Caco-2 (cell line): Measurements from ENCODE around the gene PRRT4. TPM values are rescaled to one million over a fixed set of nuclear protein-coding genes. Genes with fewer than 3 reads are reported as not detected.

Experiments
- BruUV-seq: library from RNA; stranded (reverse); fragments of 400-500 nt; replicated peaks from 2 replicates; lab custom pipeline; 2021; lab: Mats Ljungman, UMichigan
- CTCF ChIA-PET: fragments of 300-600 bp; sonication (Branson Sonifier 250); formaldehyde crosslinking; loops from one replicate; lab custom pipeline; 2022; ENCODE audit warnings: antibody characterized with exemption; lab: Charles Lee
- POLR2A ChIA-PET: fragments of 300-600 bp; sonication (Branson Sonifier 250); formaldehyde crosslinking; loops from one replicate; lab custom pipeline; 2022; ENCODE audit warnings: antibody characterized with exemption; lab: Charles Lee
- DNase-seq, 2 experiments: peaks; one replicate each; pipeline versions ENCODE4 v3.0.0 to v3.0.0-alpha.2; 2020 to 2022
- H3K27me3 ChIP-seq: replicated peaks from 2 replicates; pipeline ENCODE4 v1.6.0; 2011; ENCODE audit warnings: low read length; ENCODE audit not compliant: control insufficient read depth, insufficient read depth
- H3K36me3 ChIP-seq: 2 replicates; pipeline ENCODE4 v1.5.1; 2011; ENCODE audit warnings: low read length; ENCODE audit not compliant: control insufficient read depth, insufficient read depth
- H3K4me1 ChIP-seq: fragments of 250-450 bp; sonication (Bioruptor Pico); 2 replicates; pipeline ENCODE4 v1.5.1; 2020; ENCODE audit warnings: mild to moderate bottlenecking
- H3K4me3 ChIP-seq: 2 replicates; pipeline ENCODE4 v1.5.1; 2011; ENCODE audit warnings: low read depth, mild to moderate bottlenecking, control low read depth, low read length
- H3K9me3 ChIP-seq: fragments of 250-450 bp; sonication (Bioruptor Pico); 2 replicates; pipeline ENCODE4 v1.5.1; 2020; ENCODE audit warnings: mild to moderate bottlenecking, moderate library complexity
- H3K27ac Mint-ChIP-seq: one replicate; pipeline ENCODE4 v1.8.0; 2022; ENCODE audit warnings: mixed read lengths; ENCODE audit not compliant: unreplicated experiment
- H3K27me3 Mint-ChIP-seq: one replicate; pipeline ENCODE4 v1.8.0; 2022; ENCODE audit warnings: mixed read lengths; ENCODE audit not compliant: insufficient read depth, unreplicated experiment
- H3K36me3 Mint-ChIP-seq: one replicate; pipeline ENCODE4 v1.8.0; 2022; ENCODE audit warnings: mild to moderate bottlenecking, mixed read lengths; ENCODE audit not compliant: insufficient read depth, unreplicated experiment
- H3K4me1 Mint-ChIP-seq: one replicate; pipeline ENCODE4 v1.8.0; 2022; ENCODE audit warnings: low read depth, mixed read lengths; ENCODE audit not compliant: unreplicated experiment
- H3K4me3 Mint-ChIP-seq: one replicate; pipeline ENCODE4 v1.8.0; 2022; ENCODE audit warnings: mild to moderate bottlenecking, moderate library complexity, mixed read lengths; ENCODE audit not compliant: unreplicated experiment
- H3K9me3 Mint-ChIP-seq: one replicate; pipeline ENCODE4 v1.8.0; 2022; ENCODE audit warnings: mixed read lengths; ENCODE audit not compliant: unreplicated experiment
- intact Hi-C: fragments of 100-400 bp; cut with micrococcal nuclease; formaldehyde crosslinking; loops from one replicate; pipeline ENCODE4 v1.10.0; 2022; ENCODE audit not compliant: unreplicated experiment
- total RNA-seq: library from RNA; stranded (reverse); gene quantifications from 2 replicates; pipeline ENCODE4 v1.2.3, GENCODE V29; 2022
- TF ChIP-seq, protein P1 (sequence below), 2 experiments: fragments of 200-600 bp in 1 of 2; IDR thresholded peaks; 1 replicate in 1 of 2; 2 replicates in 1 of 2; pipeline versions ENCODE4 v1.5.1 to v1.8.0; 2011 to 2022; ENCODE audit warnings: antibody characterized with exemption in 1 of 2, control low read depth in 1 of 2, inconsistent platforms in 1 of 2, low read depth in 1 of 2, low read length in 1 of 2, mild to moderate bottlenecking in 1 of 2, moderate library complexity in 1 of 2; ENCODE audit not compliant: insufficient read depth in 1 of 2, severe bottlenecking in 1 of 2, unreplicated experiment in 1 of 2

PRRT4 gene
- total RNA-seq, 1 experiment from 2014 or later = 0.43 TPM

DNA sequence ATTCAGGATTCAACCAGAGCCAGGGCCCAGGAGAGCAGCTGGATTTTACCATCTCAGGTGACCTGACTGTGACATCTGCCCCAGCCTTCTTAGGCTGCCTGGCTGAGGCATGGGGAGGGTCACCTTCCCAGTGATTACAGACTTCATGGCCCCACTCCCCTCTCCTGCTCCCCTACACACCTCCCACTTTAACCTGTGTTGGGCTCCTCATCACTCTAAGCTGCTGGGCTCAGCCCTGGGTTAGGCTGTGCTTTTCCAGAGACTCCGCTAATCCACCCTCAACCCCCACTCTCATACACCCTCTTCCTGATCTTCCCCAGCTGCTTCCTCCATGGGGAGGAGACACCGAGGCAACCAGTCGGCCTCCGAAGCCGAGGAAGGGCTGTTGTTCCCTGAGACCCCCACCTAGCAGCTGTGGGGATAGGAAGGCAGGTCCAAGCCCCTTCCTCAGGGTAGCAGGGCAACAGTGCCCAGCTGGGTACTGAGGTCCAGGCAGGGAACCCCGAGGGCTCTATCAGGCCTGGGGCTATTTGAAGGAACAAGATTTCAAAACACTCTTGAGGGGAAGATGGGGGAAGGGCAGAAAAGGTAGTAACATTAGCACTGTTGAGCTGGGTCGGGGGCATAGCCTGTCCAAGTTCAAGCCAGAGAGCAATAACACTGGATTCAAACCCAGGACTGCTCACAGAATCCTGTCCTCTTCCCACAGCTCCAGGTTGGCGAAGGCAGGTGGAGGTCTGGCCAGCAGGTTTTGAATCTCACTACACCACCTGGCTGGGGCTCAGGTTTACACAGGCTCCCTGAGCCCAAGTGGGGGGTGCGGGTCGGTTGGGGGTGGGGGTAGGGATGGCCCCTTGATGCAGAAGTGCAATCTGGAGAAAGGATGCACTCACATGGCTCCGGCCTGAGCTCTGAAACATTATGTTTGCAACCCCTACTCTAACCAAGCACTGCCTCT is 46.5 kb upstream of the PRRT4 start:
- no peak overlapping the region for H3K4me3 Mint-ChIP-seq
- no peaks in the 10 kb centered on the region for H3K9me3 Mint-ChIP-seq
- Histone ChIP-seq H3K36me3 (no peaks in the 10 kb centered on the region), H3K4me1 (peaks cover 34% of the 10 kb centered on the region), H3K27me3 (no peaks in the 10 kb centered on the region), H3K4me3 (no peak overlapping the region), H3K9me3 (no peaks in the 10 kb centered on the region; the same call in 1 of the 2 replicates)
- peaks cover 7% of the 10 kb centered on the region for H3K4me1 Mint-ChIP-seq
- POLR2A ChIA-PET = interaction anchor here (1.4 kb wide), 1 partner anchor 64 kb away, joined by 3 read pairs; the partner anchor contains the start of gene RBM28
- CTCF ChIA-PET = interaction anchor here (0.6 to 0.9 kb wide), 6 partner anchors 8 to 66 kb away, joined by 3 to 7 read pairs (median 4); partner anchors contain the start of gene HILPDA
- H3K27ac Mint-ChIP-seq = no peak overlapping the region
- TF ChIP-seq, protein P1, sequence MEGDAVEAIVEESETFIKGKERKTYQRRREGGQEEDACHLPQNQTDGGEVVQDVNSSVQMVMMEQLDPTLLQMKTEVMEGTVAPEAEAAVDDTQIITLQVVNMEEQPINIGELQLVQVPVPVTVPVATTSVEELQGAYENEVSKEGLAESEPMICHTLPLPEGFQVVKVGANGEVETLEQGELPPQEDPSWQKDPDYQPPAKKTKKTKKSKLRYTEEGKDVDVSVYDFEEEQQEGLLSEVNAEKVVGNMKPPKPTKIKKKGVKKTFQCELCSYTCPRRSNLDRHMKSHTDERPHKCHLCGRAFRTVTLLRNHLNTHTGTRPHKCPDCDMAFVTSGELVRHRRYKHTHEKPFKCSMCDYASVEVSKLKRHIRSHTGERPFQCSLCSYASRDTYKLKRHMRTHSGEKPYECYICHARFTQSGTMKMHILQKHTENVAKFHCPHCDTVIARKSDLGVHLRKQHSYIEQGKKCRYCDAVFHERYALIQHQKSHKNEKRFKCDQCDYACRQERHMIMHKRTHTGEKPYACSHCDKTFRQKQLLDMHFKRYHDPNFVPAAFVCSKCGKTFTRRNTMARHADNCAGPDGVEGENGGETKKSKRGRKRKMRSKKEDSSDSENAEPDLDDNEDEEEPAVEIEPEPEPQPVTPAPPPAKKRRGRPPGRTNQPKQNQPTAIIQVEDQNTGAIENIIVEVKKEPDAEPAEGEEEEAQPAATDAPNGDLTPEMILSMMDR (IDR thresholded peaks at IDR 0.05; ENCODE audit: insufficient read depth in 1 of 2, low read depth in 1 of 2, low read length in 1 of 2, severe bottlenecking in 1 of 2, unreplicated experiment in 1 of 2) = no peak
- BruUV-seq = no TSS peak
- DNase-seq = no peak
- intact Hi-C loops = no loop called here
- H3K36me3 Mint-ChIP-seq = no peaks in the 10 kb centered on the region
- H3K27me3 Mint-ChIP-seq = no peaks in the 10 kb centered on the region

DNA sequence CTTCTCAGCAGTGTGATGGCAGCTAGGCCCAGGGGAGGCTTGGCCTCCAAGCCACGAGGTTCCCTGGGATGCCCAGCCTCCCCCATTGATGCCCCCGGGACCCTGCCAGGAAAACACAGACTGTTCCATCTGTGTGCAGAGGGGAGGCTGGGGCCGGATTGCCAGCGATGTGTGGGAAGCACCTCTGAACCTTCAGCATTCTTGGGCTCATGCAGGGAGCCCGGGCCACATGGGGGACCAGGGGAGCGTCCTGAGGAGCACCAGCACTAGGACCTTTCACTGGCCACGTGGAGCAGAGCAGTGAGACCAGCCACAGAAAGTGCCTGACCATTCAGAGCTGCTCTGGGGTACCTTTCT is 45.7 kb upstream of the PRRT4 start:
- H3K9me3 Mint-ChIP-seq = no peaks in the 10 kb centered on the region
- ChIA-PET POLR2A (no interaction called here), CTCF (no interaction called here)
- peaks cover 7% of the 10 kb centered on the region for H3K4me1 Mint-ChIP-seq
- H3K4me3 Mint-ChIP-seq = no peak overlapping the region
- H3K36me3 Mint-ChIP-seq = no peaks in the 10 kb centered on the region
- Histone ChIP-seq H3K36me3 (no peaks in the 10 kb centered on the region), H3K9me3 (no peaks in the 10 kb centered on the region; the same call in 1 of the 2 replicates), H3K27me3 (no peaks in the 10 kb centered on the region), H3K4me1 (peaks cover 34% of the 10 kb centered on the region), H3K4me3 (no peak overlapping the region)
- intact Hi-C loops = no loop called here
- H3K27me3 Mint-ChIP-seq = no peaks in the 10 kb centered on the region
- TF ChIP-seq, protein P1 (IDR thresholded peaks at IDR 0.05; ENCODE audit: insufficient read depth in 1 of 2, low read depth in 1 of 2, low read length in 1 of 2, severe bottlenecking in 1 of 2, unreplicated experiment in 1 of 2) = no peak
- no peak overlapping the region for H3K27ac Mint-ChIP-seq
- BruUV-seq = no TSS peak
- no peak for DNase-seq

DNA sequence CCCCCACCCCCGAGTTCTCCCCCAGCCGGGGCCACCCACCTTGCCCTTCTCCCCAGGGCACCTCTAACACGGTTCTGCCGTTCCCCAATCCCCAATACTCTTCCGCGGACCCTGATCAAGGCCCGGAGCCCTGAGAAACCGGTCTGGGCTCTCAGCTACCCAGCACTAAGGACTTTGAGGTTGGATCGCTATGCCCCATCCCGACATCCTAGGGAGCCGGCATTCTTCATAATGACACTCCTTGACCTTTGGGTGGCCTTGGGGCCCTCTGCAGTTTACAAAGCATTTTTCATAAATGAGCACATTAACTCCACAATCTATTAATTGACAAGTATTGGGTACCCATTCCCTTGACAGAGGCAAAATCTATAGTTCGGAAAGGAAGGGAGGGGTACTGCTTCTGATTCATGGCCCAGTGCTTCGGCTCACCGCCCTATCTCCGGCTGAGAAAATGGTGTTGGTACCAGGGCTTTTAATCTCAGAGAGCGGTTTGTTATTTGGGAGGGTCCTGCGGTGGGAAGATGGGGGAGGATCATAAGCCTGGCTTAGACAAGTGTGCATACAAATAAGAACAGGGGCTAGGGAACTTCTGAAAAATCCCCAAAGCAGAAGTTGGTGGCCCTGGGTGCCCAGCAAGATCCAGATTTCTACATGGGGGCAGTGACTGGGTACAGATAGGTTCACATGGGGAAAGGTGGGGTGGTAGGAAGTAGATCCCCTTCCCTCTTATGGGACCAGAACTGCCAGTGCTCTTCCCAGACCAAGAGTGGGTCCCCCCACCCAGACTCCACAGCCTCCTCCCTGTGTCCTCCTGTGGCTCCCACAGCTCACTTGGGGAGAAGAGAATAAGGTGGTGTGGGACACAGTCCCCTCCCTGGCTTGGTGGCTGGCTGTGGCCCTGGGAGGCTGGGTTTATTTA is 45.1 kb upstream of the PRRT4 start:
- Mint-ChIP-seq H3K4me1 (peaks cover 7% of the 10 kb centered on the region), H3K27me3 (no peaks in the 10 kb centered on the region), H3K36me3 (no peaks in the 10 kb centered on the region), H3K27ac (no peak overlapping the region), H3K4me3 (peak overlapping the region; percentile 81), H3K9me3 (no peaks in the 10 kb centered on the region)
- ChIA-PET CTCF (interaction anchor here (1.2 kb wide), 2 partner anchors 19 to 21 kb away, joined by 3 to 5 read pairs; no protein-coding TSS in a partner anchor), POLR2A (no interaction called here)
- Histone ChIP-seq H3K9me3 (no peaks in the 10 kb centered on the region; the same call in 1 of the 2 replicates), H3K4me3 (peak overlapping the region; percentile 33), H3K36me3 (no peaks in the 10 kb centered on the region), H3K27me3 (no peaks in the 10 kb centered on the region), H3K4me1 (peaks cover 34% of the 10 kb centered on the region)
- TF ChIP-seq, protein P1 (IDR thresholded peaks at IDR 0.05; ENCODE audit: insufficient read depth in 1 of 2, low read depth in 1 of 2, low read length in 1 of 2, severe bottlenecking in 1 of 2, unreplicated experiment in 1 of 2) = no peak
- BruUV-seq = no TSS peak
- DNase-seq = peak in 1 of 2 experiments; percentile 37
- intact Hi-C loops = no loop called here
